GM12878 (cell line): ENCODE results near the gene RRP12. TPM values are rescaled to one million over a fixed set of nuclear protein-coding genes. Genes with fewer than 3 reads are reported as not detected.

Source experiments
- ATAC-seq: fragments of 200-7000 bp; cut with Tn5 transposase; 3 replicates; pipeline ENCODE4 v1.9.1; 2020; ENCODE audit warnings: mild to moderate bottlenecking, moderate library complexity
- BruUV-seq: library from RNA; stranded (reverse); fragments of 400-500 nt; replicated peaks from 2 replicates; lab custom pipeline; 2021; lab: Mats Ljungman, UMichigan
- CTCF ChIA-PET: fragments of 300-600 bp; sonication (Branson Sonifier 250); formaldehyde crosslinking; extraction: SDS; loops from one replicate; lab custom pipeline; 2021; ENCODE audit warnings: inconsistent platforms; lab: Yijun Ruan, JAX
- POLR2A ChIA-PET: fragments of 350-600 bp; formaldehyde crosslinking; extraction: SDS; loops from one replicate; lab custom pipeline; 2021; ENCODE audit warnings: inconsistent platforms; lab: Charles Lee
- RAD21 ChIA-PET: fragments of 300-600 bp; sonication (Branson Sonifier 250); formaldehyde crosslinking; loops from one replicate; lab custom pipeline; 2023; ENCODE audit warnings: antibody characterized with exemption; ENCODE audit not compliant: unreplicated experiment; lab: Charles Lee
- SMC1A ChIA-PET: fragments of 300-600 bp; sonication (Branson Sonifier 250); formaldehyde crosslinking; loops from one replicate; lab custom pipeline; 2023; ENCODE audit not compliant: unreplicated experiment, uncharacterized antibody; lab: Charles Lee
- DNase-seq: peaks from one replicate; pipeline ENCODE4 v3.0.0-alpha.2; 2011; ENCODE audit warnings: low read depth, low spot score
- FAIRE-seq: peaks from 3 replicates; lab custom pipeline; 2011; peaks lifted over from hg19 to GRCh38; lab: Jason Lieb, UNC
- H2AFZ ChIP-seq: 2 replicates; pipeline ENCODE4 v1.6.0; 2011; ENCODE audit warnings: low read depth, low read length, control low read depth; ENCODE audit not compliant: control insufficient read depth
- H3K27ac ChIP-seq: 2 replicates; pipeline ENCODE4 v1.5.1; 2011; ENCODE audit warnings: control low read depth; ENCODE audit not compliant: control insufficient read depth, insufficient read depth
- H3K27me3 ChIP-seq, 2 experiments: replicated peaks in 1 of 2; 2 replicates each; pipeline versions ENCODE4 v1.6.0 to v1.6.1; 2011; ENCODE audit warnings: low read length in 1 of 2; ENCODE audit not compliant: control insufficient read depth in 2 of 2, insufficient read depth in 2 of 2
- H3K36me3 ChIP-seq, 2 experiments: 2 replicates each; pipeline ENCODE4 v1.5.1; 2011; ENCODE audit warnings: low read length in 1 of 2; ENCODE audit not compliant: control insufficient read depth in 2 of 2, insufficient read depth in 2 of 2
- H3K4me1 ChIP-seq: 2 replicates; pipeline ENCODE4 v1.6.1; 2011; ENCODE audit warnings: mild to moderate bottlenecking, low read length, moderate library complexity, mixed read lengths; ENCODE audit not compliant: control insufficient read depth, insufficient read depth
- H3K4me2 ChIP-seq: 2 replicates; pipeline ENCODE4 v1.6.0; 2011; ENCODE audit warnings: control low read depth; ENCODE audit not compliant: control insufficient read depth, insufficient read depth
- H3K4me3 ChIP-seq: fragments of 200-600 bp; sonication (generic); 2 replicates; pipeline ENCODE4 v1.5.1; 2016
- H3K79me2 ChIP-seq: 2 replicates; pipeline ENCODE4 v1.6.0; 2011; ENCODE audit warnings: low read length; ENCODE audit not compliant: control insufficient read depth, insufficient read depth
- H3K9ac ChIP-seq: 2 replicates; pipeline ENCODE4 v1.8.0; 2011; ENCODE audit warnings: low read length, control low read depth, mixed read lengths; ENCODE audit not compliant: control insufficient read depth, insufficient read depth
- H3K9me3 ChIP-seq: replicated peaks from 3 replicates; pipeline ENCODE4 v1.5.1; 2011; ENCODE audit warnings: mild to moderate bottlenecking, low read length; ENCODE audit not compliant: control insufficient read depth, insufficient read depth
- H4K20me1 ChIP-seq: 2 replicates; pipeline ENCODE4 v1.6.0; 2011; ENCODE audit not compliant: control insufficient read depth, insufficient read depth
- ATF7 ChIP-seq: fragments of 450-650 bp; IDR thresholded peaks from 2 replicates; pipeline ENCODE4 v1.6.1; 2016; ENCODE audit warnings: low read depth, mild to moderate bottlenecking
- BRCA1 ChIP-seq: IDR thresholded peaks from 2 replicates; pipeline ENCODE4 v1.6.1; 2011; ENCODE audit warnings: low read depth, low read length, improper control_type of control experiment
- CBFB ChIP-seq: IDR thresholded peaks from 2 replicates; pipeline ENCODE4 v1.6.1; 2016; ENCODE audit warnings: antibody characterized with exemption, low read depth
- CBX5 ChIP-seq: sonication (generic); IDR thresholded peaks from 2 replicates; pipeline ENCODE4 v1.6.1; 2016; ENCODE audit warnings: low read depth, moderate library complexity, mild to moderate bottlenecking, inconsistent platforms
- CHD2 ChIP-seq: IDR thresholded peaks from 2 replicates; pipeline ENCODE4 v1.6.1; 2011; ENCODE audit warnings: low read depth, low read length, improper control_type of control experiment, borderline replicate concordance
- DPF2 ChIP-seq: fragments of 450-650 bp; IDR thresholded peaks from 2 replicates; pipeline ENCODE4 v1.6.1; 2017; ENCODE audit warnings: mild to moderate bottlenecking
- FOXK2 ChIP-seq: fragments of 450-650 bp; IDR thresholded peaks from 2 replicates; pipeline ENCODE4 v1.6.1; 2017; ENCODE audit warnings: mild to moderate bottlenecking, moderate library complexity
- IKZF2 ChIP-seq, 2 experiments: fragments of 450-650 bp; IDR thresholded peaks; 2 replicates each; pipeline ENCODE4 v1.6.1; 2017; ENCODE audit warnings: mild to moderate bottlenecking in 2 of 2, moderate library complexity in 2 of 2
- LARP7 ChIP-seq: fragments of 450-650 bp; IDR thresholded peaks from 2 replicates; pipeline ENCODE4 v1.6.1; 2017; ENCODE audit warnings: mild to moderate bottlenecking
- MEF2A ChIP-seq: IDR thresholded peaks from 2 replicates; pipeline ENCODE4 v1.6.1; 2011; ENCODE audit warnings: low read depth, mild to moderate bottlenecking, low read length, moderate library complexity; ENCODE audit not compliant: insufficient read depth
- MEF2B ChIP-seq: fragments of 450-650 bp; IDR thresholded peaks from 2 replicates; pipeline ENCODE4 v1.6.1; 2018; ENCODE audit warnings: mild to moderate bottlenecking, moderate library complexity; ENCODE audit not compliant: partially characterized antibody, poor library complexity, severe bottlenecking
- MTA2 ChIP-seq: fragments of 450-650 bp; IDR thresholded peaks from 2 replicates; pipeline ENCODE4 v1.6.1; 2016; ENCODE audit warnings: low read depth, mild to moderate bottlenecking, moderate library complexity
- SMAD5 ChIP-seq: IDR thresholded peaks from 2 replicates; pipeline ENCODE4 v1.6.1; 2016; ENCODE audit warnings: antibody characterized with exemption, low read depth
- SMARCA5 ChIP-seq: fragments of 450-650 bp; IDR thresholded peaks from 2 replicates; pipeline ENCODE4 v1.6.1; 2017; ENCODE audit warnings: mild to moderate bottlenecking
- ZNF384 ChIP-seq: IDR thresholded peaks from 2 replicates; pipeline ENCODE4 v1.6.1; 2012; ENCODE audit warnings: low read depth, mild to moderate bottlenecking, low read length, improper control_type of control experiment, borderline replicate concordance
- ZNF622 ChIP-seq: fragments of 450-650 bp; IDR thresholded peaks from 2 replicates; pipeline ENCODE4 v1.6.1; 2017; ENCODE audit warnings: mild to moderate bottlenecking, inconsistent platforms
- WGBS: methylation state at CpG from one replicate; pipeline ENCODE4 v1.1.6; 2016; ENCODE audit warnings: low lambda C conversion rate; ENCODE audit not compliant: insufficient replicate concordance, insufficient coverage; ENCODE audit errors: missing lambda C conversion rate; 5-methylcytosine and 5-hydroxymethylcytosine counted together
- in situ Hi-C: fragments of 300-500 bp; cut with MboI; formaldehyde crosslinking; loops from 9 replicates; pipeline ENCODE4 v1.14.3; 2018; ENCODE audit warnings: mixed read lengths
- intact Hi-C: fragments of 100-400 bp; cut with micrococcal nuclease; formaldehyde crosslinking; loops from one replicate; pipeline ENCODE4 v1.14.2; 2022; ENCODE audit not compliant: unreplicated experiment
- polyA plus RNA-seq, 11 experiments: library from polyadenylated mRNA; depleted of rRNA in 4 of 11; unstranded in 6 of 11; stranded (reverse) in 5 of 11; fragments of >200 nt; fragmentation: Nextera tagmentation in 4 of 11; fragmentation: Illumina TruSeq in 1 of 11; extraction: Ambion mirVana in 4 of 11; extraction: Trizol in 1 of 11; gene quantifications; 1 replicate in 1 of 11; 2 replicates in 10 of 11; pipeline versions ENCODE4 v1.2.1 to v1.2.3, GENCODE V29; 2011 to 2016; ENCODE audit warnings: inconsistent platforms in 2 of 11, missing spikeins in 2 of 11, low read depth in 1 of 11
- total RNA-seq, 4 experiments: library from RNA; depleted of rRNA in 3 of 4; stranded (reverse); fragments of >200 nt in 3 of 4; fragmentation: Illumina TruSeq in 1 of 4; extraction: Trizol in 1 of 4; gene quantifications; 2 replicates each; pipeline versions ENCODE4 v1.2.1 to v1.2.3, GENCODE V29; 2013 to 2021
- TF ChIP-seq, protein P1 (sequence below): fragments of 450-650 bp; IDR thresholded peaks from 2 replicates; pipeline ENCODE4 v1.6.1; 2017; ENCODE audit warnings: mild to moderate bottlenecking
- TF ChIP-seq, protein P2 (sequence below): fragments of 450-650 bp; IDR thresholded peaks from 2 replicates; pipeline ENCODE4 v1.6.1; 2017; ENCODE audit warnings: mild to moderate bottlenecking, moderate library complexity

The RRP12 gene
- total and polyA plus RNA-seq, 10 of the 15 experiments (the other 5 are each of a cell fraction or from before 2014, with no cell fraction given) = 5.3 to 48.7 (median 16.8) TPM

GRCh38 chr10:97384641-97385040, 16.5 kb downstream of the RRP12 start:
- SMC1A ChIA-PET = no interaction called here
- no peak for FAIRE-seq
- Histone ChIP-seq H3K4me3 (no peak overlapping the region), H3K9ac (no peak overlapping the region), H3K4me2 (no peak overlapping the region), H3K4me1 (no peaks in the 10 kb centered on the region), H3K9me3 (no peaks in the 10 kb centered on the region), H3K79me2 (no peaks in the 10 kb centered on the region), H3K27ac (no peak overlapping the region), H3K36me3 (peaks cover 6 to 23% of the 10 kb centered on the region in 2 experiments), H4K20me1 (no peaks in the 10 kb centered on the region), H2AFZ (no peak overlapping the region), H3K27me3 (no peaks in the 10 kb centered on the region)
- in situ Hi-C loops = no loop called here
- intact Hi-C loops = no loop called here
- no TSS peak for BruUV-seq
- RAD21 ChIA-PET = no interaction called here
- TF ChIP-seq, protein P1, sequence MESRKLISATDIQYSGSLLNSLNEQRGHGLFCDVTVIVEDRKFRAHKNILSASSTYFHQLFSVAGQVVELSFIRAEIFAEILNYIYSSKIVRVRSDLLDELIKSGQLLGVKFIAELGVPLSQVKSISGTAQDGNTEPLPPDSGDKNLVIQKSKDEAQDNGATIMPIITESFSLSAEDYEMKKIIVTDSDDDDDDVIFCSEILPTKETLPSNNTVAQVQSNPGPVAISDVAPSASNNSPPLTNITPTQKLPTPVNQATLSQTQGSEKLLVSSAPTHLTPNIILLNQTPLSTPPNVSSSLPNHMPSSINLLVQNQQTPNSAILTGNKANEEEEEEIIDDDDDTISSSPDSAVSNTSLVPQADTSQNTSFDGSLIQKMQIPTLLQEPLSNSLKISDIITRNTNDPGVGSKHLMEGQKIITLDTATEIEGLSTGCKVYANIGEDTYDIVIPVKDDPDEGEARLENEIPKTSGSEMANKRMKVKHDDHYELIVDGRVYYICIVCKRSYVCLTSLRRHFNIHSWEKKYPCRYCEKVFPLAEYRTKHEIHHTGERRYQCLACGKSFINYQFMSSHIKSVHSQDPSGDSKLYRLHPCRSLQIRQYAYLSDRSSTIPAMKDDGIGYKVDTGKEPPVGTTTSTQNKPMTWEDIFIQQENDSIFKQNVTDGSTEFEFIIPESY = no peak
- TF ChIP-seq IKZF2 (IDR thresholded peaks at IDR 0.05) (no peak), SMAD5 (no peak), LARP7 (no peak), FOXK2 (no peak), CBX5 (no peak), ATF7 (no peak), CBFB (no peak), SMARCA5 (no peak), ZNF622 (no peak), CHD2 (no peak), BRCA1 (no peak), MEF2A (no peak), MEF2B (no peak), MTA2 (no peak), DPF2 (no peak), ZNF384 (no peak)
- TF ChIP-seq, protein P2, sequence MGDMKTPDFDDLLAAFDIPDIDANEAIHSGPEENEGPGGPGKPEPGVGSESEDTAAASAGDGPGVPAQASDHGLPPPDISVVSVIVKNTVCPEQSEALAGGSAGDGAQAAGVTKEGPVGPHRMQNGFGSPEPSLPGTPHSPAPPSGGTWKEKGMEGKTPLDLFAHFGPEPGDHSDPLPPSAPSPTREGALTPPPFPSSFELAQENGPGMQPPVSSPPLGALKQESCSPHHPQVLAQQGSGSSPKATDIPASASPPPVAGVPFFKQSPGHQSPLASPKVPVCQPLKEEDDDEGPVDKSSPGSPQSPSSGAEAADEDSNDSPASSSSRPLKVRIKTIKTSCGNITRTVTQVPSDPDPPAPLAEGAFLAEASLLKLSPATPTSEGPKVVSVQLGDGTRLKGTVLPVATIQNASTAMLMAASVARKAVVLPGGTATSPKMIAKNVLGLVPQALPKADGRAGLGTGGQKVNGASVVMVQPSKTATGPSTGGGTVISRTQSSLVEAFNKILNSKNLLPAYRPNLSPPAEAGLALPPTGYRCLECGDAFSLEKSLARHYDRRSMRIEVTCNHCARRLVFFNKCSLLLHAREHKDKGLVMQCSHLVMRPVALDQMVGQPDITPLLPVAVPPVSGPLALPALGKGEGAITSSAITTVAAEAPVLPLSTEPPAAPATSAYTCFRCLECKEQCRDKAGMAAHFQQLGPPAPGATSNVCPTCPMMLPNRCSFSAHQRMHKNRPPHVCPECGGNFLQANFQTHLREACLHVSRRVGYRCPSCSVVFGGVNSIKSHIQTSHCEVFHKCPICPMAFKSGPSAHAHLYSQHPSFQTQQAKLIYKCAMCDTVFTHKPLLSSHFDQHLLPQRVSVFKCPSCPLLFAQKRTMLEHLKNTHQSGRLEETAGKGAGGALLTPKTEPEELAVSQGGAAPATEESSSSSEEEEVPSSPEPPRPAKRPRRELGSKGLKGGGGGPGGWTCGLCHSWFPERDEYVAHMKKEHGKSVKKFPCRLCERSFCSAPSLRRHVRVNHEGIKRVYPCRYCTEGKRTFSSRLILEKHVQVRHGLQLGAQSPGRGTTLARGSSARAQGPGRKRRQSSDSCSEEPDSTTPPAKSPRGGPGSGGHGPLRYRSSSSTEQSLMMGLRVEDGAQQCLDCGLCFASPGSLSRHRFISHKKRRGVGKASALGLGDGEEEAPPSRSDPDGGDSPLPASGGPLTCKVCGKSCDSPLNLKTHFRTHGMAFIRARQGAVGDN = no peak
- DNase-seq = no peak
- ATAC-seq = no peak
- 91% methylated on average over 6 of the region's 6 CpGs for WGBS
- CTCF ChIA-PET = no interaction called here
- POLR2A ChIA-PET = no interaction called here
